GM21367 (cell line): ENCODE measurements around the gene PMPCB.
"Not testable (repeated sequence)": the region's sequence is repeated elsewhere in the genome, so short reads cannot be mapped to it uniquely, and the experiment has no call there.

Source experiments
- ATAC-seq: cut with Tn5 transposase; IDR thresholded peaks from one replicate; pipeline ENCODE4 v1.9.1; 2021; ENCODE audit not compliant: unreplicated experiment

Gene PMPCB

GRCh38 chr7:103296901-103297836 is at the start of gene PMPCB:
Gene PMPCB (plus strand): TSS chr7:103297435. CDS start chr7:103297460, 25 bp downstream.
- ATAC-seq = peak; percentile 94

- not testable (repeated sequence) for ATAC-seq
These were observed 43.3 kb upstream of the PMPCB start for GRCh38 chr7:103253699-103254506.

GRCh38 chr7:103264054-103264453 is 33.2 kb upstream of the PMPCB start:
- ATAC-seq = not testable (repeated sequence)

GRCh38 chr7:103266229-103266628 is 31.0 kb upstream of the PMPCB start:
- not testable (repeated sequence) for ATAC-seq

- not testable (repeated sequence) for ATAC-seq
These were observed 23.9 kb upstream of the PMPCB start for GRCh38 chr7:103273374-103273773.

- not testable (repeated sequence) for ATAC-seq
These were observed 22.4 kb upstream of the PMPCB start for GRCh38 chr7:103274867-103275266.

GRCh38 chr7:103278195-103278594 is 19.0 kb upstream of the PMPCB start:
- not testable (repeated sequence) for ATAC-seq

- ATAC-seq = peak; percentile 46
These were observed 17.6 kb upstream of the PMPCB start for GRCh38 chr7:103279636-103279962.

GRCh38 chr7:103279963-103280802 is 17.1 kb upstream of the PMPCB start:
- peak; percentile 87 for ATAC-seq

- not testable (repeated sequence) for ATAC-seq
These were observed 16.5 kb upstream of the PMPCB start for GRCh38 chr7:103280803-103281155.

- ATAC-seq = not testable (repeated sequence)
These were observed 14.3 kb upstream of the PMPCB start for GRCh38 chr7:103282802-103283427.

- ATAC-seq = no peak
These were observed 5.1 kb upstream of the PMPCB start for GRCh38 chr7:103292122-103292521.

GRCh38 chr7:103293526-103293925 is 3.7 kb upstream of the PMPCB start:
- no peak for ATAC-seq

GRCh38 chr7:103297837-103298179 is 573 bp downstream of the PMPCB start:
- ATAC-seq = peak; percentile 26

GRCh38 chr7:103299660-103300059 is 2.4 kb downstream of the PMPCB start:
- no peak for ATAC-seq

GRCh38 chr7:103301441-103301840 is 4.2 kb downstream of the PMPCB start:
- no peak for ATAC-seq

- no peak for ATAC-seq
These were observed 10.4 kb downstream of the PMPCB start for GRCh38 chr7:103307503-103308231.

GRCh38 chr7:103314852-103315251 is 17.6 kb downstream of the PMPCB start:
- no peak for ATAC-seq

- no peak for ATAC-seq
These were observed 19.2 kb downstream of the PMPCB start for GRCh38 chr7:103316380-103316941.

GRCh38 chr7:103317009-103317408 is 19.8 kb downstream of the PMPCB start:
- no peak for ATAC-seq
